HepG2 (cell line): Measurements from ENCODE around the gene AGBL1. TPM values are rescaled to one million over a fixed set of nuclear protein-coding genes. Genes with fewer than 3 reads are reported as not detected.

Experiments
- ATAC-seq: fragments of 200-7000 bp; cut with Tn5 transposase; 3 replicates; pipeline ENCODE4 v1.9.1; 2020; ENCODE audit warnings: mild to moderate bottlenecking, moderate library complexity
- BruUV-seq: library from RNA; stranded (reverse); fragments of 400-500 nt; replicated peaks from 2 replicates; lab custom pipeline; 2021; lab: Mats Ljungman, UMichigan
- CTCF ChIA-PET: fragments of 300-600 bp; formaldehyde crosslinking; extraction: SDS; loops from one replicate; lab custom pipeline; 2021; ENCODE audit warnings: low total read pairs, inconsistent platforms, low intra/inter-chr PET ratio; lab: Yijun Ruan, JAX
- POLR2A ChIA-PET: fragments of 350-600 bp; sonication (Branson Sonifier 250); formaldehyde crosslinking; loops from one replicate; lab custom pipeline; 2020; ENCODE audit warnings: antibody characterized with exemption, inconsistent platforms; lab: Yijun Ruan, JAX
- DNase-seq: peaks from one replicate; pipeline ENCODE4 v3.0.0-alpha.2; 2015; ENCODE audit warnings: low spot score
- FAIRE-seq: peaks from 3 replicates; lab custom pipeline; 2011; peaks lifted over from hg19 to GRCh38; lab: Jason Lieb, UNC
- H2AFZ ChIP-seq: one replicate; pipeline ENCODE4 v1.6.1; 2011; ENCODE audit warnings: low read length, inconsistent platforms
- H3K27ac ChIP-seq: fragments of 300-600 bp; 3 replicates; pipeline ENCODE4 v1.8.0; 2011; ENCODE audit warnings: mixed run types, mild to moderate bottlenecking, mixed read lengths, low read length, inconsistent platforms; ENCODE audit not compliant: insufficient read depth; ENCODE audit errors: extremely low read length
- H3K27me3 ChIP-seq, 2 experiments: fragments of 200-600 bp in 1 of 2; 2 replicates in 1 of 2; 3 replicates in 1 of 2; pipeline versions ENCODE4 v1.6.0 to v1.8.0; 2011; ENCODE audit warnings: low read length in 2 of 2, mild to moderate bottlenecking in 2 of 2, moderate library complexity in 2 of 2, inconsistent platforms in 1 of 2; ENCODE audit not compliant: insufficient read depth in 2 of 2, control insufficient read depth in 1 of 2
- H3K36me3 ChIP-seq, 2 experiments: fragments of 200-600 bp in 1 of 2; replicated peaks in 1 of 2; 2 replicates in 1 of 2; 3 replicates in 1 of 2; pipeline versions ENCODE4 v1.5.1 to v1.8.0; 2011; ENCODE audit warnings: low read length in 2 of 2, inconsistent platforms in 1 of 2; ENCODE audit not compliant: insufficient read depth in 2 of 2, control insufficient read depth in 1 of 2
- H3K4me1 ChIP-seq: 2 replicates; pipeline ENCODE4 v1.5.1; 2012; ENCODE audit warnings: low read length, inconsistent platforms; ENCODE audit not compliant: insufficient read depth
- H3K4me2 ChIP-seq: 2 replicates; pipeline ENCODE4 v1.6.0; 2011; ENCODE audit warnings: low read depth, low read length, inconsistent platforms
- H3K4me3 ChIP-seq, 3 experiments: fragments of 200-600 bp in 1 of 3; sonication (generic), shearing (Covaris generic) in 1 of 3; replicated peaks in 1 of 3; 2 replicates each; pipeline ENCODE4 v1.5.1; 2011 to 2016; ENCODE audit warnings: low read length in 3 of 3, inconsistent platforms in 2 of 3, low read depth in 2 of 3, mild to moderate bottlenecking in 2 of 3, control low read depth in 1 of 3, mixed read lengths in 1 of 3; ENCODE audit not compliant: insufficient read depth in 1 of 3
- H3K79me2 ChIP-seq: one replicate; pipeline ENCODE4 v1.6.1; 2011; ENCODE audit warnings: low read length, inconsistent platforms; ENCODE audit not compliant: insufficient read depth
- H3K9ac ChIP-seq: 2 replicates; pipeline ENCODE4 v1.6.0; 2011; ENCODE audit warnings: mild to moderate bottlenecking, low read depth, low read length, inconsistent platforms; ENCODE audit not compliant: insufficient read depth
- H3K9me3 ChIP-seq: 2 replicates; pipeline ENCODE4 v1.5.1; 2012; ENCODE audit warnings: mild to moderate bottlenecking, low read length
- H4K20me1 ChIP-seq: 2 replicates; pipeline ENCODE4 v1.6.0; 2011; ENCODE audit warnings: inconsistent platforms, mild to moderate bottlenecking, low read length, moderate library complexity; ENCODE audit not compliant: insufficient read depth
- ATF3 ChIP-seq: sonication (generic); formaldehyde crosslinking; IDR thresholded peaks from 2 replicates; pipeline ENCODE4 v1.4.0; 2020; ENCODE audit warnings: missing genetic modification reagents
- CREM ChIP-seq, 2 experiments: sonication (generic) in 1 of 2; formaldehyde crosslinking in 1 of 2; IDR thresholded peaks; 2 replicates each; pipeline versions ENCODE4 v1.4.0 to v1.6.1; 2016 to 2020; ENCODE audit warnings: antibody characterized with exemption in 1 of 2, mild to moderate bottlenecking in 1 of 2, missing genetic modification reagents in 1 of 2
- DMAP1 ChIP-seq: IDR thresholded peaks from 2 replicates; pipeline ENCODE4 v1.6.1; 2016
- FOXK1 ChIP-seq: sonication (generic); formaldehyde crosslinking; IDR thresholded peaks from 2 replicates; pipeline ENCODE4 v1.4.0; 2020; ENCODE audit warnings: low read depth, missing genetic modification reagents, borderline replicate concordance
- GATAD2A ChIP-seq: IDR thresholded peaks from 2 replicates; pipeline ENCODE4 v1.6.1; 2016
- HOXA7 ChIP-seq: sonication (generic); formaldehyde crosslinking; IDR thresholded peaks from 2 replicates; pipeline ENCODE4 v1.8.1; 2022; ENCODE audit warnings: mild to moderate bottlenecking, missing genetic modification reagents, moderate library complexity
- KLF15 ChIP-seq: sonication (generic); formaldehyde crosslinking; IDR thresholded peaks from 2 replicates; pipeline ENCODE4 v1.8.1; 2023; ENCODE audit warnings: borderline replicate concordance, mild to moderate bottlenecking, inconsistent platforms, missing genetic modification reagents, mixed read lengths
- MAFG ChIP-seq: sonication (generic); formaldehyde crosslinking; IDR thresholded peaks from 2 replicates; pipeline ENCODE4 v1.5.1; 2020; ENCODE audit warnings: mild to moderate bottlenecking, missing genetic modification reagents
- MTA1 ChIP-seq: sonication (generic); formaldehyde crosslinking; IDR thresholded peaks from 2 replicates; pipeline ENCODE4 v1.4.0; 2020; ENCODE audit warnings: missing genetic modification reagents, mild to moderate bottlenecking, borderline replicate concordance
- MXI1 ChIP-seq: IDR thresholded peaks from 3 replicates; pipeline ENCODE4 v1.6.1; 2012; ENCODE audit warnings: low read depth, low read length, inconsistent platforms, borderline replicate concordance
- NFE2 ChIP-seq: sonication (generic); formaldehyde crosslinking; IDR thresholded peaks from 2 replicates; pipeline ENCODE4 v1.4.0; 2020; ENCODE audit warnings: missing genetic modification reagents
- PBX3 ChIP-seq: sonication (generic); formaldehyde crosslinking; IDR thresholded peaks from 2 replicates; pipeline ENCODE4 v1.8.1; 2023; ENCODE audit warnings: missing genetic modification reagents, inconsistent platforms, borderline replicate concordance
- TRAFD1 ChIP-seq: sonication (generic); formaldehyde crosslinking; IDR thresholded peaks from 2 replicates; pipeline ENCODE4 v1.5.1; 2020; ENCODE audit warnings: missing genetic modification reagents, mild to moderate bottlenecking, borderline replicate concordance
- ZNF446 ChIP-seq: sonication (generic); formaldehyde crosslinking; IDR thresholded peaks from 2 replicates; pipeline ENCODE4 v1.5.0; 2020; ENCODE audit warnings: mild to moderate bottlenecking, missing genetic modification reagents
- ZNF773 ChIP-seq: sonication (generic); formaldehyde crosslinking; IDR thresholded peaks from 2 replicates; pipeline ENCODE4 v1.4.0; 2020; ENCODE audit warnings: missing genetic modification reagents, borderline replicate concordance
- WGBS: methylation state at CpG from one replicate; pipeline ENCODE4 v1.1.6; 2017; ENCODE audit warnings: low lambda C conversion rate; 5-methylcytosine and 5-hydroxymethylcytosine counted together
- in situ Hi-C: cut with HindIII; loops from 2 replicates; pipeline ENCODE4 v1.10.0; 2017; ENCODE audit warnings: low pct_unique_long_range_greater_than_20kb; ENCODE audit not compliant: extremely low pct_ligation_motif_present
- intact Hi-C: fragments of 100-400 bp; cut with micrococcal nuclease; formaldehyde crosslinking; loops from one replicate; pipeline ENCODE4 v1.10.0; 2022; ENCODE audit not compliant: unreplicated experiment
- polyA plus RNA-seq, 8 experiments: library from polyadenylated mRNA; depleted of rRNA in 3 of 8; stranded (reverse) in 7 of 8; unstranded in 1 of 8; fragments of >200 nt; fragmentation: Illumina TruSeq in 4 of 8; extraction: Trizol in 4 of 8; gene quantifications; 2 replicates each; pipeline versions ENCODE4 v1.2.1 to v1.2.3, GENCODE V29; 2011 to 2016; ENCODE audit warnings: low read depth in 4 of 8, missing spikeins in 1 of 8, mixed read lengths in 1 of 8; ENCODE audit not compliant: insufficient read depth in 1 of 8
- total RNA-seq, 5 experiments: library from RNA; depleted of rRNA; stranded (reverse); fragments of >200 nt; fragmentation: Illumina TruSeq; extraction: Trizol; gene quantifications; 2 replicates each; pipeline ENCODE4 v1.2.3, GENCODE V29; 2016; ENCODE audit warnings: low read depth in 1 of 5

Gene AGBL1
- total and polyA plus RNA-seq, 2 of the 13 experiments (the other 11 are each of a cell fraction or from before 2014, with no cell fraction given): 0.01 TPM; not detected in 1

- intact Hi-C loops (no loop called here), in situ Hi-C loops (no loop called here)
- H3K4me2 ChIP-seq: no peak overlapping the region
- ChIA-PET CTCF (no interaction called here), POLR2A (no interaction called here)
- no peaks in the 10 kb centered on the region for H3K9me3 ChIP-seq
- no peaks in the 10 kb centered on the region for H4K20me1 ChIP-seq
- no peaks in the 10 kb centered on the region; a peak in 1 of 5 replicates for H3K27me3 ChIP-seq
- H3K36me3 ChIP-seq: no peaks in the 10 kb centered on the region
- no peaks in the 10 kb centered on the region for H3K4me1 ChIP-seq
- no peak overlapping the region for H3K27ac ChIP-seq
- no peak overlapping the region for H3K4me3 ChIP-seq
- no peak overlapping the region for H2AFZ ChIP-seq
- ATAC-seq (no peak), DNase-seq (no peak), FAIRE-seq (no peak)
- no peaks in the 10 kb centered on the region for H3K79me2 ChIP-seq
- no peak overlapping the region for H3K9ac ChIP-seq
- BruUV-seq: no TSS peak
- 5% methylated on average over 3 of the region's 3 CpGs for WGBS
- TF ChIP-seq MXI1 (no peak), DMAP1 (CRISPR knock-in tag) (no peak), GATAD2A (CRISPR knock-in tag) (no peak), KLF15 (CRISPR knock-in tag) (no peak), ATF3 (no peak), ZNF446 (CRISPR knock-in tag) (no peak), ZNF773 (CRISPR knock-in tag) (no peak), MTA1 (CRISPR knock-in tag) (no peak), FOXK1 (no peak), PBX3 (CRISPR knock-in tag) (no peak), MAFG (CRISPR knock-in tag) (no peak), HOXA7 (CRISPR knock-in tag) (no peak), CREM (IDR thresholded peaks at IDR 0.05) (no peak), CREM (CRISPR knock-in tag; IDR thresholded peaks at IDR 0.05) (no peak), NFE2 (CRISPR knock-in tag) (no peak), TRAFD1 (CRISPR knock-in tag) (no peak)
These were observed 156.0 kb downstream of the AGBL1 start for GRCh38 chr15:86235667-86236066.
